ENCODE results near the gene NHSL2. TPM values are rescaled to one million over a fixed set of nuclear protein-coding genes. Genes with fewer than 3 reads are reported as not detected.
"Not testable (repeated sequence)": the region's sequence is repeated elsewhere in the genome, so short reads cannot be mapped to it uniquely, and the experiment has no call there.

NHSL2 gene
- total RNA-seq, 2 experiments from 2014 or later: 0.10 to 0.31 TPM

DNA sequence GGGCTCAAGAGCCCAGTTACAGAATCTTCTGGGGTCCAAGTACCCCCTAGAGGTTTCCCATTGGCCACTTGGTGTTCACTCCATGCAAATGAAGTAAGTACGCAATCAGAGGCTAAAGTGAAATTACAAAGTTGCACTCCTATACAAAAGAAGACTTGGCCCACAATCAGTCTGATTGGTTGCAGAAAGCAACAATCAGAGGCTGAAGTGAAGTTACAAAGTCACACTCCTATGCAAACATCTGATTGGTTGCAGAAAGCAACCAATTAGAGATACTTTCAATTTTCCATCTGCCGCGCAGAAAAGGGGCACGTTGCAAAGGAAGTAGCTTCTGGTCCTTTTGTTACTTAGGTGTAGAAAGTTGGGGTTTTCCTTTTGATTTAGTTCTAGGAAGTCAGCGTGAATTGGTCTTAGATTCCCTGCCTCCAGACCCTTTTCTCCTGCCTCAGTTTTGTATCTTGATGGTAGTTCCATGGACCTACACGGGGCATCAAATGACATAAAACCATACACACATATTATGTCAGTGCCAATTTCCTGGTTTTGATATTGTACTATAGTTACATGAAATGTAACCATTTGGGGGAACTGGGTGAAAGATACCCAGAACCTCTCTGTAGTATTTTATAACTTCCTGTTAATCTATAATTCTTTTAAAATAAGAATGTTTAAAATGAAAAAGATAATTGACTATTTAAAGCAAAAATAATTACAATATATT lies 258.5 kb downstream of the NHSL2 start:
- Mint-ChIP-seq H3K4me1 (peaks cover 4% of the 10 kb centered on the region), H3K4me3 (peak overlapping the region; percentile 22), H3K27me3 (no peaks in the 10 kb centered on the region), H3K36me3 (no peaks in the 10 kb centered on the region), H3K9me3 (no peaks in the 10 kb centered on the region), H3K27ac (peak overlapping the region; percentile 84)
- DNase-seq: peak; percentile 12

DNA sequence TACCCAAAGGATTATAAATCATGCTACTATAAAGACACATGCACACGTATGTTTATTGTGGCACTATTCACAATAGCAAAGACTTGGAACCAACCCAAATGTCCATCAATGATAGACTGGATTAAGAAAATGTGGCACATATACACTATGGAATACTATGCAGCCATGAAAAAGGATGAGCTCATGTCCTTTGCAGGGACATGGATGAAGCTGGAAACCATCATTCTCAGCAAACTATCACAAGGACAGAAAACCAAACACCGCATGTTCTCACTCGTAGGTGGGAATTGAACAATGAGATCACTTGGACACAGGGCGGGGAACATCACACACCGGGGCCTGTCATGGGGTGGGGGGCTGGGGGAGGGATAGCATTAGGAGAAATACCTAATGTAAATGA lies 265.6 kb downstream of the NHSL2 start:
- not testable (repeated sequence) for H3K36me3 Mint-ChIP-seq, H3K4me3 Mint-ChIP-seq, H3K27me3 Mint-ChIP-seq, DNase-seq, H3K9me3 Mint-ChIP-seq, H3K27ac Mint-ChIP-seq, H3K4me1 Mint-ChIP-seq

DNA sequence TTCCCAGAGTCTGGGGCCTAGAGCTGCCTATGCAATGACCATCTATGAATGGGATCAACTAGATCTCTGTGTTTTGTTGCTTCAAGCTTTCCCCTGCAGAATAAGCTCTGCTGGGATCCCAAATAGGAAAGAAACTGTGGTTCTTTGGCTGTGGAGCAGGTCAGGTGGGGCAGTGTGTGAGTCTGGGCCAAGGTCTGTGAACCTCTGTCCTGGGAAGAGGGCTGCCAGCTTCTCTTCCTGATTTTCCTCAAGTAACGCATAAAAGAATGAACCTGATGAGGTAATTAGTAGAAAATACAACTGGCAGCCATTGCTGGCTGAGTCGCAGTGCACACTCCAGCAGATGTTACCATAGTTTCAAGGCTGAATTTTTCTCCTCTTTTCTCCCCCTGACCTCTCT lies 266.3 kb downstream of the NHSL2 start:
- Mint-ChIP-seq H3K27ac (no peak overlapping the region), H3K4me3 (no peak overlapping the region), H3K27me3 (no peaks in the 10 kb centered on the region), H3K4me1 (peaks cover 5% of the 10 kb centered on the region), H3K9me3 (no peaks in the 10 kb centered on the region), H3K36me3 (no peaks in the 10 kb centered on the region)
- no peak for DNase-seq

DNA sequence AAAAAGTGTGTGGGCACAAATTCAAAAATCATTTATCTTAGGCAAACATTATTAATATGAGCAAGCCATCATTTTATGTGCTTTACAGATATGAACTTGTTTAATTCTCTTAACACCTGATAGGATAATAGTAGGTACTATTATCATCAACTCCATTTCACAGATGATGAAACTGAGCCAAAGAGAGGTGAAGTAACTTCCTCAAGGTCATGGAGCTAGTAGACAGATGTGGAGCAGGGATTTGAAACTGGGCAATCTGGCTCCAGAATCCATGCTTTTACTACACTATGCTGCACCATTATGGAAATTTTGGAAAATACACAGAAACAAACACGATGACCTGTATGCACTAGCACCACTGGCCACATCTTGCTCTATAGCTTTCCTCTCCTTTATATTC lies 269.9 kb downstream of the NHSL2 start:
- peak overlapping the region; percentile 67 for H3K27ac Mint-ChIP-seq
- H3K4me3 Mint-ChIP-seq: peak overlapping the region; percentile 47
- H3K9me3 Mint-ChIP-seq: no peaks in the 10 kb centered on the region
- no peak for DNase-seq
- H3K27me3 Mint-ChIP-seq: no peaks in the 10 kb centered on the region
- peaks cover 5% of the 10 kb centered on the region for H3K36me3 Mint-ChIP-seq
- peaks cover 9% of the 10 kb centered on the region for H3K4me1 Mint-ChIP-seq

DNA sequence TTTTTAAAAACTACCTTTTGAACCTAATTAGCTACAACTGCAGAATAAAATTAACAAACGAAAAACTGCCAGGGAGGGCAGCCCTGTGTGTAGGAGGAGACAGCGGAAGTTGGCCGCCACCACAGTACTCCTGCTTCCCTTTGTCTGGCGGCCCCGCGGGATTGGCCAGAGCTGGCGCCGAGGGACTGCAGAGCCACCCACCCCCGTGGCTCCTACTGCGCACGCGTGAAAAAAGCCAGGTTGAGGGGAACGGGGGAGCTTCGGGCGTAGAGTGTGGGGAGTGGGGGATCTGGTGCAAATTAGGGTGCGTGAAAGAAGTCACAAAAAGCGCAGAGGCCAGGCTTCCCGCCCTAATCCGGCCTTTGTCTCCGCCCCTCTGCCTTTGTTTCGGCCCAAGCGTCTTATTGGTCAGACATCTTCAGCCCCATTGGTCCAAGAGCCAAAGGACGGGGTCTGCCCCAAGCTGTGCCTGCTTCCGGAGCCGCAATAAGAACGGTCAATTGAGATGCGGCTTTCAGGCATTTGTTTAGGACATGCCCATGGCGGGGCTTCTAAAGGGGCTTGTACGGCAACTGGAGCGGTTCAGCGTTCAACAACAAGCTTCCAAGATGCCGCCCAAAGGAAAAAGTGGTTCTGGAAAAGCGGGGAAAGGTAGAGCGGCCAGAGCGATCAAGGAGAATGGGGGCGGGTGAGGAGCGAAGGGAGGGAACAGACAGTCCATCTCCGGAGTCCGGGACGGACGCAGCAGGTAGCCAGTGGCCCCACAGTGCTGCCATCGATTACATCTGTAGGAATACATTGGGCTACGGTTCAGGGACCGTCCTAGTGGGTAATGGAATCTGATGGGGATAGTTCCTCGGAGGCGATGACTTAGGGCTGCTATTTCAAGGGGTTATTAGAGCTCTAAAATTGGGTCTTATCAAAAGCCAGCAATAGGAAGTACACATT lies 270.8 kb downstream of the NHSL2 start, which contains the start of gene PIN4:
Gene PIN4 (plus strand): TSS at position 580 of the 948 bp plus-strand sequence. CDS start 29 bp downstream, at position 609.
- no peak within 1 kb of the TSS for H3K4me3 Mint-ChIP-seq
- no peak within 1 kb of the TSS for H3K27ac Mint-ChIP-seq
- H3K27me3 Mint-ChIP-seq: no peaks in the 10 kb centered on the region
- DNase-seq: peak; percentile 84
- H3K9me3 Mint-ChIP-seq: no peaks in the 10 kb centered on the region
- peaks cover 5% of the 10 kb centered on the region for H3K36me3 Mint-ChIP-seq
- peaks cover 11% of the 10 kb centered on the region for H3K4me1 Mint-ChIP-seq

DNA sequence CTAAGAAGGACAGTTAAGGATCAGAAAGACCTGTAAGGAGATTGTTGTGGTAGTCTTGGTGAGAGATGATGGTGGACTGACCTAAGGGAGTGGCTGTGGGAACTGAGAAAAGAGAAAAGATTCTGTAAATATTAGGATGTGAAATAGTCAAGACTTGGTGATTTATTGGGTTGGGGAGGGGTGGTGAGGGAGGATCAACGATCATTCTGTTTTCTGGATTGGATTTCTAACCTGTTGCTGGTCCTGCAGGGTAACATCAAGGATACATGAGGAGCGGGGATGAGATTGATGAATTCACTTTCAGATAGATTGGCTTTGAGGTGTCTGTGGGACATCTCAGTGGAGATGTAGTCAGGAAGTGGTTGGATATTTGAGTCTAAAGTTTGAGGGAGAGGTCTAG lies 272.3 kb downstream of the NHSL2 start:
- no peak for DNase-seq
- H3K9me3 Mint-ChIP-seq: no peaks in the 10 kb centered on the region
- no peak overlapping the region for H3K27ac Mint-ChIP-seq
- peaks cover 5% of the 10 kb centered on the region for H3K36me3 Mint-ChIP-seq
- H3K4me1 Mint-ChIP-seq: peaks cover 11% of the 10 kb centered on the region
- H3K4me3 Mint-ChIP-seq: no peak overlapping the region
- H3K27me3 Mint-ChIP-seq: no peaks in the 10 kb centered on the region

DNA sequence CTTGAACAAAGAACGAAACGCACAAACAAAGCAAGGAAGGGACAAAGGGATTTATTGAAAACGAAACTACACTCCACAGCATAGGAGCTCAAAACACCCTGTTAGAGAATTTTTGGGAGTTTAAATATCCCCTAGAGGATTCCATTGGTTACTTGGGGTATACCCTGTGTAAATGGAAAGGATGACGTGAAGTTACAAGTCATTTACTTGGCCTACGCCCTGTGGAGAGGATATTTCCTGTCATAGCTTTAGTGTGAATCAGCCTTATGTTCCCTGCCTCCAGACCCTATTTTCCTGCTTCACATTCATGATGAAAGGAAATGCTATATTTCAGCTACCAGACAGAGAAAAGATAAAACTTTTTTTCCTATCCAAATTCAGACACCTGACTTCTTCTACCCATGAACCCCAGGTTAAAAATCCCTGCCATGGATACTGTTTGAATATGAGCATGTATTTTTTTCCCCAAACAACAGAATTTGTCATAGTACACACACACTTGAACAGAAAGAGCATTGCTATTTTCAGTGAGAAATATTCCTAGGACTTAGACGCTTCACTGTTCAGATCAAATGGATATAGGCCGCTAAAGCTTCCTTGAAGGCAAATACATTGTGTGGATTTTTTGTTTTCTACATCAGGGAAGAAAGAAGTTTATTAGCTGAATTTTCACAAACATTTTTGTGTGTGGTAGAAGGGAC lies 291.3 kb downstream of the NHSL2 start:
- Mint-ChIP-seq H3K4me1 (no peaks in the 10 kb centered on the region), H3K36me3 (peaks cover 16% of the 10 kb centered on the region), H3K4me3 (no peak overlapping the region), H3K9me3 (no peaks in the 10 kb centered on the region), H3K27ac (no peak overlapping the region), H3K27me3 (no peaks in the 10 kb centered on the region)
- no peak for DNase-seq

Other genes with a start within 250 kb of the NHSL2 start
- not detected for gene CXorf49, start 192.6 kb upstream of the NHSL2 start, total RNA-seq
- gene CXorf49B, start 147.5 kb upstream of the NHSL2 start, total RNA-seq: not detected
- gene RTL5, start 221.1 kb downstream of the NHSL2 start, total RNA-seq: under 1 TPM; 0.08 TPM

Data from activated naive CD8-positive, alpha-beta T cell treated with anti-CD3 and anti-CD28 coated beads for 36 hours (primary cell).